CD4-positive, alpha-beta T cell (primary cell): ENCODE measurements around the gene C17orf67. TPM values are rescaled to one million over a fixed set of nuclear protein-coding genes. Genes with fewer than 3 reads are reported as not detected.

ENCODE experiments used
- ATAC-seq: fragments of 200-7000 bp; cut with Tn5 transposase; one replicate; pipeline ENCODE4 v1.10.0; 2022; ENCODE audit warnings: mild to moderate bottlenecking; ENCODE audit not compliant: poor library complexity
- CTCF ChIA-PET: fragments of 350-600 bp; sonication (Branson Sonifier 250); formaldehyde crosslinking; loops from one replicate; lab custom pipeline; 2021; ENCODE audit warnings: antibody characterized with exemption, inconsistent platforms; lab: Charles Lee
- POLR2A ChIA-PET: fragments of 350-600 bp; sonication (Branson Sonifier 250); formaldehyde crosslinking; loops from one replicate; lab custom pipeline; 2021; ENCODE audit warnings: antibody characterized with exemption, inconsistent platforms; lab: Charles Lee
- DNase-seq, 14 experiments: peaks; one replicate each; pipeline ENCODE4 v3.0.0-alpha.2; 2013 to 2020; ENCODE audit warnings: mixed read lengths in 2 of 14
- H3K27ac ChIP-seq, 2 donors: one replicate each; pipeline versions ENCODE4 v1.5.1 to v1.7.0; 2013; ENCODE audit warnings: low read length in 2 of 2, low read depth in 1 of 2, mild to moderate bottlenecking in 1 of 2
- H3K27me3 ChIP-seq, 2 experiments: 1 replicate in 1 of 2; 2 replicates in 1 of 2; pipeline versions ENCODE4 v1.6.1 to v1.7.0; 2013; ENCODE audit warnings: low read length in 2 of 2, control low read depth in 1 of 2, mild to moderate bottlenecking in 1 of 2, moderate library complexity in 1 of 2; ENCODE audit not compliant: insufficient read depth in 2 of 2, control insufficient read depth in 1 of 2
- H3K36me3 ChIP-seq: one replicate; pipeline ENCODE4 v1.6.1; 2013; ENCODE audit warnings: low read length, control low read depth; ENCODE audit not compliant: insufficient read depth
- H3K4me1 ChIP-seq: one replicate; pipeline ENCODE4 v1.6.1; 2013; ENCODE audit warnings: low read length, control low read depth; ENCODE audit not compliant: insufficient read depth
- H3K4me3 ChIP-seq: one replicate; pipeline ENCODE4 v1.5.1; 2013; ENCODE audit warnings: mild to moderate bottlenecking, low read length, moderate library complexity
- H3K9me3 ChIP-seq, 2 experiments: 1 replicate in 1 of 2; 2 replicates in 1 of 2; pipeline versions ENCODE4 v1.6.1 to v1.7.0; 2013; ENCODE audit warnings: low read length in 2 of 2, mild to moderate bottlenecking in 2 of 2, control low read depth in 1 of 2, moderate library complexity in 1 of 2; ENCODE audit not compliant: control insufficient read depth in 1 of 2, insufficient read depth in 1 of 2
- H3K27ac Mint-ChIP-seq: one replicate; pipeline ENCODE4 v1.8.0; 2020; ENCODE audit warnings: mixed read lengths
- H3K27me3 Mint-ChIP-seq: one replicate; pipeline ENCODE4 v1.8.0; 2021; ENCODE audit warnings: mixed read lengths
- H3K36me3 Mint-ChIP-seq: one replicate; pipeline ENCODE4 v1.8.0; 2021; ENCODE audit warnings: low read depth, mixed read lengths
- H3K4me1 Mint-ChIP-seq: one replicate; pipeline ENCODE4 v1.8.0; 2021; ENCODE audit warnings: low read depth, mixed read lengths
- H3K4me3 Mint-ChIP-seq: one replicate; pipeline ENCODE4 v1.8.0; 2020; ENCODE audit warnings: mild to moderate bottlenecking, mixed read lengths
- H3K9me3 Mint-ChIP-seq: one replicate; pipeline ENCODE4 v1.8.0; 2020; ENCODE audit warnings: mixed read lengths
- intact Hi-C, 2 experiments: fragments of 100-400 bp; cut with DNase I in 1 of 2; cut with micrococcal nuclease in 1 of 2; formaldehyde crosslinking; loops; one replicate each; pipeline versions ENCODE4 v1.15.1 to v1.9.0; 2023 to 2025; cut with DNase I, micrococcal nuclease
- total RNA-seq, 174 experiments: library from RNA in 2 of 174; stranded (reverse) in 2 of 174; gene quantifications; one replicate each; pipeline ENCODE4 v1.2.3 and lab custom pipeline; 2021 to 2026
- TF ChIP-seq, protein P1 (sequence below): fragments of 200-600 bp; IDR thresholded peaks from one replicate; pipeline ENCODE4 v1.8.0; 2022; ENCODE audit warnings: antibody characterized with exemption, mild to moderate bottlenecking

Gene C17orf67
- total RNA-seq, 2 experiments from 2014 or later = 4.3 to 4.8 TPM

DNA sequence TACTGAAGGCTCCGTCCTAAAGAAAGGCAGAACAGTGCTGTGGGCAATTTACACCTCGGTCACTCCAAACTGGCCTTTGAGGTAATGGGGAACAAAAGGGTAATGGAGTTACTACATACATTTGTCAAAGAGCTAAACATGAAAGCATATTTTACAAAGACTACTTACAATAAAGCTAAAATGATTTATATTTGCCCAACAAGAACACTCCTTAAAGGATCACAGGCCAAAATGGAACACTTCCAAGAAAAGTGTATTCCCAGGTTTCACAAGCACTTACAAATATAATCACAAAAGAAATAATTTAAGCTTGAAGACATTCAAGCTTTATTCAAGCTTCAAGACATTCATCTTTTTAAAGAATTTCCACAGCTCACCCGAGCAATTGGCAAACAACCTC is 29.3 kb downstream of the C17orf67 start:
- no peaks in the 10 kb centered on the region for H3K27me3 Mint-ChIP-seq
- no peak overlapping the region for H3K4me3 ChIP-seq
- no peak overlapping the region for H3K27ac ChIP-seq
- intact Hi-C loops = no loop called here
- ChIA-PET POLR2A (no interaction called here), CTCF (no interaction called here)
- no peaks in the 10 kb centered on the region for H3K27me3 ChIP-seq
- H3K4me1 ChIP-seq = no peaks in the 10 kb centered on the region
- H3K4me3 Mint-ChIP-seq = no peak overlapping the region
- DNase-seq = no peak
- TF ChIP-seq, protein P1, sequence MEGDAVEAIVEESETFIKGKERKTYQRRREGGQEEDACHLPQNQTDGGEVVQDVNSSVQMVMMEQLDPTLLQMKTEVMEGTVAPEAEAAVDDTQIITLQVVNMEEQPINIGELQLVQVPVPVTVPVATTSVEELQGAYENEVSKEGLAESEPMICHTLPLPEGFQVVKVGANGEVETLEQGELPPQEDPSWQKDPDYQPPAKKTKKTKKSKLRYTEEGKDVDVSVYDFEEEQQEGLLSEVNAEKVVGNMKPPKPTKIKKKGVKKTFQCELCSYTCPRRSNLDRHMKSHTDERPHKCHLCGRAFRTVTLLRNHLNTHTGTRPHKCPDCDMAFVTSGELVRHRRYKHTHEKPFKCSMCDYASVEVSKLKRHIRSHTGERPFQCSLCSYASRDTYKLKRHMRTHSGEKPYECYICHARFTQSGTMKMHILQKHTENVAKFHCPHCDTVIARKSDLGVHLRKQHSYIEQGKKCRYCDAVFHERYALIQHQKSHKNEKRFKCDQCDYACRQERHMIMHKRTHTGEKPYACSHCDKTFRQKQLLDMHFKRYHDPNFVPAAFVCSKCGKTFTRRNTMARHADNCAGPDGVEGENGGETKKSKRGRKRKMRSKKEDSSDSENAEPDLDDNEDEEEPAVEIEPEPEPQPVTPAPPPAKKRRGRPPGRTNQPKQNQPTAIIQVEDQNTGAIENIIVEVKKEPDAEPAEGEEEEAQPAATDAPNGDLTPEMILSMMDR = no peak
- no peaks in the 10 kb centered on the region for H3K36me3 ChIP-seq
- no peaks in the 10 kb centered on the region for H3K9me3 Mint-ChIP-seq
- no peaks in the 10 kb centered on the region for H3K9me3 ChIP-seq
- peaks cover 28% of the 10 kb centered on the region for H3K36me3 Mint-ChIP-seq
- no peak for ATAC-seq
- no peaks in the 10 kb centered on the region for H3K4me1 Mint-ChIP-seq
- H3K27ac Mint-ChIP-seq = no peak overlapping the region

DNA sequence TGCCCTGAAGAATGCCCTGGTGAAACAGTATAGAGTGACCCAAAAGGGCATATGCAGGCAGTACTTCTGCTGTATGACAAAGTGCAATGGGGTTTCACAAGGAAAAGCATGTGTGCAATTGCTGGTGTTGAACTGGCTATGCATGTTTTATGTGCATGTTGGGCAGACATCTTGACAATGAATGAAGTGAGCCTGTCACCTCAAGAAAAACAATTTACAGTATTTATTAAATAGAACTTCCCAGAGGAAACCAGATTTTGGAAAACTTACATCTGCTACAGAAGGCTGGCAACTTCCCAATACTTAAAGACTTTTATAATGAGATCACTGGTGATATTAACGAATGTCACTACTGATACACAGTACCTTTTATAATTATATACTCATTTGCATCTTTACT is 30.6 kb downstream of the C17orf67 start:
- Mint-ChIP-seq H3K27me3 (no peaks in the 10 kb centered on the region), H3K36me3 (peaks cover 28% of the 10 kb centered on the region), H3K4me1 (no peaks in the 10 kb centered on the region), H3K27ac (no peak overlapping the region), H3K4me3 (no peak overlapping the region), H3K9me3 (no peaks in the 10 kb centered on the region)
- Histone ChIP-seq H3K4me1 (no peaks in the 10 kb centered on the region), H3K9me3 (no peaks in the 10 kb centered on the region), H3K27me3 (no peaks in the 10 kb centered on the region), H3K27ac (no peak overlapping the region), H3K4me3 (no peak overlapping the region), H3K36me3 (no peaks in the 10 kb centered on the region)
- DNase-seq = no peak
- CTCF ChIA-PET = no interaction called here
- POLR2A ChIA-PET = no interaction called here
- intact Hi-C loops = no loop called here
- ATAC-seq = no peak
- TF ChIP-seq, protein P1 = no peak

DNA sequence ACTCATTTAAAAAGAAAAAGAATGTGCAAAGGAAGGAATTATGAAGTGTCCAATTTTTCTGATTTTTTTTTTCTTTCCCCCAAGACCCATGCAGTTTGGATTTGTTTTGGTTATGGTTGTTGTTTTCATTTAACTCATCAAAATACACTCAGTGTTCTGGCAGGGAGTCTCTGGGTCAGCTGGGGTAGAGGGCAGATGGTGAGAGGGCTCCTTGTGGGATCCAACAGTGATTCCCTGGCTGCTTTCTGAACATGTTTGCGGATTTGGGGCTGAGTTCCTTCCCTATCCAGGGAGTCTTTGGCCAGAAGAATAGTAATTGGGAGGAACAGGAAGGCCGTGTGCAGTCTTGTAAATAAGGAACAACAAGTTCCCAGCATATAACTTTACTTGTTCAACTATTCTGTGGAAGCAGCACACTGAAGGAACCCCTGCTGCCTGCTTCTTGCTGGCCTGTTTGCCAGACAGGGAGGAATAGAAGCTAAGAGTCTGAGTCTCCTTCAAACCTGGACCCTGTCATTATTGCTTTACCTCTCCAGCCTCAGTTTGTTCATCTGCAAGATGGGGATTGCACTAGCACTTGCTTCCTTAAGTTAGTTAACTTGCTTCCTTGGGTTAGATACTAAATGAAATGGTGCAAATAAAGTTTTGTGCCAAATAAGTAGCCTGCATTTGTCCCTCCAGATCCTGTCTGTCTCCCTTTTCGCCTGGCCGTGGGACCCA is 32.1 kb downstream of the C17orf67 start:
- DNase-seq = no peak
- H3K27ac ChIP-seq = no peak overlapping the region
- Mint-ChIP-seq H3K36me3 (peaks cover 23% of the 10 kb centered on the region), H3K27ac (no peak overlapping the region), H3K4me3 (no peak overlapping the region), H3K4me1 (no peaks in the 10 kb centered on the region), H3K9me3 (no peaks in the 10 kb centered on the region), H3K27me3 (no peaks in the 10 kb centered on the region)
- ATAC-seq = no peak
- no peaks in the 10 kb centered on the region for H3K4me1 ChIP-seq
- H3K4me3 ChIP-seq = no peak overlapping the region
- TF ChIP-seq, protein P1 = no peak
- ChIA-PET POLR2A (no interaction called here), CTCF (no interaction called here)
- H3K9me3 ChIP-seq = no peaks in the 10 kb centered on the region
- intact Hi-C loops = no loop called here
- H3K36me3 ChIP-seq = no peaks in the 10 kb centered on the region
- no peaks in the 10 kb centered on the region for H3K27me3 ChIP-seq
